Neural progenitor cell (in vitro differentiated cells): ENCODE results near the gene DDX51.

Experiments used
- EZH2phosphoT487 ChIP-seq: fragments of 200-600 bp; sonication (generic); IDR thresholded peaks from 2 replicates; pipeline ENCODE4 v1.6.1; 2017; ENCODE audit warnings: antibody characterized with exemption
- TF ChIP-seq, protein P1 (sequence below): fragments of 200-600 bp; sonication (generic); IDR thresholded peaks from 2 replicates; pipeline ENCODE4 v1.5.1; 2017; ENCODE audit warnings: antibody characterized with exemption, mild to moderate bottlenecking

GRCh38 chr12:132187646-132188450 is 43.7 kb upstream of the DDX51 start:
- TF ChIP-seq, protein P1, sequence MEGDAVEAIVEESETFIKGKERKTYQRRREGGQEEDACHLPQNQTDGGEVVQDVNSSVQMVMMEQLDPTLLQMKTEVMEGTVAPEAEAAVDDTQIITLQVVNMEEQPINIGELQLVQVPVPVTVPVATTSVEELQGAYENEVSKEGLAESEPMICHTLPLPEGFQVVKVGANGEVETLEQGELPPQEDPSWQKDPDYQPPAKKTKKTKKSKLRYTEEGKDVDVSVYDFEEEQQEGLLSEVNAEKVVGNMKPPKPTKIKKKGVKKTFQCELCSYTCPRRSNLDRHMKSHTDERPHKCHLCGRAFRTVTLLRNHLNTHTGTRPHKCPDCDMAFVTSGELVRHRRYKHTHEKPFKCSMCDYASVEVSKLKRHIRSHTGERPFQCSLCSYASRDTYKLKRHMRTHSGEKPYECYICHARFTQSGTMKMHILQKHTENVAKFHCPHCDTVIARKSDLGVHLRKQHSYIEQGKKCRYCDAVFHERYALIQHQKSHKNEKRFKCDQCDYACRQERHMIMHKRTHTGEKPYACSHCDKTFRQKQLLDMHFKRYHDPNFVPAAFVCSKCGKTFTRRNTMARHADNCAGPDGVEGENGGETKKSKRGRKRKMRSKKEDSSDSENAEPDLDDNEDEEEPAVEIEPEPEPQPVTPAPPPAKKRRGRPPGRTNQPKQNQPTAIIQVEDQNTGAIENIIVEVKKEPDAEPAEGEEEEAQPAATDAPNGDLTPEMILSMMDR: no peak
- no peak for TF ChIP-seq EZH2phosphoT487
